Aorta (tissue), 5 donors: ENCODE results near the gene MAPK8. TPM values are rescaled to one million over a fixed set of nuclear protein-coding genes. Genes with fewer than 3 reads are reported as not detected.

Experiments used
- ATAC-seq: fragments of 200-7000 bp; cut with Tn5 transposase; one replicate; pipeline ENCODE4 v1.9.1; 2022; ENCODE audit warnings: moderate library complexity; ENCODE audit not compliant: low FRiP score
- DNase-seq, 2 donors: peaks; one replicate each; pipeline ENCODE4 v3.0.0-alpha.2; 2020
- H3K27ac ChIP-seq, 2 donors: one replicate each; pipeline ENCODE4 v1.5.1; 2013; ENCODE audit warnings: low read length in 2 of 2, mild to moderate bottlenecking in 2 of 2, moderate library complexity in 2 of 2, control low read depth in 1 of 2, inconsistent platforms in 1 of 2, low read depth in 1 of 2
- H3K27me3 ChIP-seq, 2 donors: one replicate each; pipeline ENCODE4 v1.6.1; 2013; ENCODE audit warnings: control low read depth in 1 of 2, low read length in 1 of 2, mild to moderate bottlenecking in 1 of 2, moderate library complexity in 1 of 2; ENCODE audit not compliant: insufficient read depth in 2 of 2, control insufficient read depth in 1 of 2
- H3K36me3 ChIP-seq, 2 donors: one replicate each; pipeline ENCODE4 v1.6.1; 2013; ENCODE audit warnings: control low read depth in 1 of 2, low read length in 1 of 2, mild to moderate bottlenecking in 1 of 2; ENCODE audit not compliant: insufficient read depth in 2 of 2, control insufficient read depth in 1 of 2
- H3K4me1 ChIP-seq, 2 donors: one replicate each; pipeline ENCODE4 v1.6.1; 2013; ENCODE audit warnings: low read length in 2 of 2, control low read depth in 1 of 2, mild to moderate bottlenecking in 1 of 2, moderate library complexity in 1 of 2; ENCODE audit not compliant: insufficient read depth in 2 of 2, control insufficient read depth in 1 of 2
- H3K4me3 ChIP-seq, 2 donors: one replicate each; pipeline ENCODE4 v1.5.1; 2013; ENCODE audit warnings: low read length in 2 of 2, control low read depth in 1 of 2, mild to moderate bottlenecking in 1 of 2
- H3K9me3 ChIP-seq: one replicate; pipeline ENCODE4 v1.6.1; 2013; ENCODE audit warnings: mild to moderate bottlenecking, low read length; ENCODE audit not compliant: control insufficient read depth
- WGBS, 2 donors: extraction: QIAGEN DNeasy Blood & Tissue Kit; methylation state at CpG; one replicate each; pipeline ENCODE4 v1.1.7; 2013; 5-methylcytosine and 5-hydroxymethylcytosine counted together
- intact Hi-C, 2 donors: fragments of 100-400 bp; cut with DNase I; formaldehyde crosslinking; loops; one replicate each; pipeline versions ENCODE4 v1.14.2 to v1.15.0; 2022
- polyA plus RNA-seq, 2 donors: library from polyadenylated mRNA; stranded (reverse); fragments of 200-250 nt; gene quantifications; one replicate each; pipeline ENCODE4 v1.2.3, GENCODE V29; 2013
- total RNA-seq, 2 donors: library from RNA; stranded (reverse); fragmentation: NEBNext Ultra II Directional; extraction: Animal tissue kit (Norgen Biotek cat#: 25700); gene quantifications; one replicate each; pipeline ENCODE4 v1.2.1, GENCODE V29; 2021
- donor health status: healthy with polysubstance abuse.
- donor health status: Bipolar disorder and iron deficiency.
- donor health status: DM: no; HTN: no; CAD: no.
- donor health status: DM: no; HTN: no; CAD: no.
- donor health status: DM: yes; HTN: yes; CAD: no.

The MAPK8 gene
- total and polyA plus RNA-seq, 4 donors = 7.8 to 38.9 (median 26.7) TPM

DNA sequence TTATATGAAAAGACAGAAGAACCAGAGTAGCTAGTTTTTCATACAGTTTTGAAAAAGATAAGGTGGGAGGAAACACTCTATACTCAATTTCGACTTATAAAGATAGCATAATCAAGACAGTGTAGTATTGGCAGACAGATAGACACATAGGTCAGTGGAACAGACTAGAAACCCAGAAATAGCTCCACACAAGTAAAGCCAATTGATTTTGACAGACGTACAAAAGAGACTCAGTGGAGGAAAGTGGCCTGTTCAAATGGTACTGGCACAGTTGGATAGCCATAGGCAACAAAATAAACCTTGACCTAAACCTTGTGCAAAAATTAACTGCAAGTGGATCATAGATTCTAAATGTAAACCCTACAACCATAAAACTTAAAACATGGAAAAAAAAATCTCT lies 46.8 kb downstream of the MAPK8 start:
- Histone ChIP-seq H3K27ac (no peak overlapping the region), H3K4me3 (no peak overlapping the region), H3K27me3 (no peaks in the 10 kb centered on the region), H3K4me1 (no peaks in the 10 kb centered on the region), H3K36me3 (no peaks in the 10 kb centered on the region), H3K9me3 (no peaks in the 10 kb centered on the region)
- 59 to 74% methylated on average over 2 of the region's 2 CpGs for WGBS, 2 donors
- no peak for ATAC-seq
- intact Hi-C loops = no loop called here
- no peak for DNase-seq

DNA sequence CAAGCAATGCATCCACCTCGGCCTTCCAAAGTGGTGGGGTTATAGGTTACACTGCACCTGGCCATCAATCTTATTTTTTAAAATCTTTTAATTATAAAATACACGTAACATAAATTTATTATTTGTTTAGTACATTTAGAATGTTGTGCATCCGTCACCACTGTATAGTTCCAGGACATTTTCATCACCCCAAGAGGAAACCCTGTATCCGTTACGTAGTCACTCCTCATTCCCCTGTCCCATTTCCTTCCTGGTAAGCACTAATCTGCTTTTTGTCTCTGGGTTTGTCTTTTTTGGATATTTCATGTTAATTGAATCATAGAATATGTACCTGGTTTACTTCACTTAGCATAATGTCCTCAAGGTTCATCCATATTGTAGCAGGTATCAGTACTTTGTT lies 51.2 kb downstream of the MAPK8 start:
- Histone ChIP-seq H3K27me3 (no peaks in the 10 kb centered on the region), H3K9me3 (no peaks in the 10 kb centered on the region), H3K4me3 (no peak overlapping the region), H3K27ac (no peak overlapping the region), H3K36me3 (no peaks in the 10 kb centered on the region), H3K4me1 (no peaks in the 10 kb centered on the region)
- ATAC-seq (no peak), DNase-seq (no peak)
- 97 to 99% methylated on average over 5 of the region's 5 CpGs for WGBS, 2 donors
- intact Hi-C loops = no loop called here

GRCh38 chr10:48358162-48358561 lies 51.7 kb downstream of the MAPK8 start:
- H3K9me3 ChIP-seq = no peaks in the 10 kb centered on the region

DNA sequence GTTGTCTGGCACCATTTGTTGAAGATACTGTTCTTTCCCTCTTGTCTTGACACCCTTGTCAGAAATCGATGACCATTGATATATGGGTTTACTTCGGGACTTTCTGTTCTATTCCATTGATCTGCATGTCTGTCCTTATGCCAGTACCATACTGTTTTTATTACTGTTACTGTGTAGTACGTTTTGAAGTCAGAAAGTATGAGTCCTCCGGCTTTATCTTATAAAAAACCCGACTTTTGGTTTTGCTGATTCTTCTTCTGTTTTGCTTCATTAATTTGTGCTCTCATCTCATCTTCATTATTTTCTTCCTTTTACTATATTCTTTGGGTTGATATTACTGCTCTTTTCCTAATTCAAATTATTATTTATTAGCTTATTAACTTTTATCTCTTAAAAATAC lies 52.4 kb downstream of the MAPK8 start:
- no peak overlapping the region for H3K27ac ChIP-seq
- DNase-seq = no peak
- no peaks in the 10 kb centered on the region for H3K27me3 ChIP-seq
- H3K36me3 ChIP-seq = no peaks in the 10 kb centered on the region
- H3K4me3 ChIP-seq = no peak overlapping the region
- WGBS, 2 donors = 86 to 92% methylated on average over 5 of the region's 5 CpGs
- no peak for ATAC-seq
- intact Hi-C loops = no loop called here
- H3K4me1 ChIP-seq = no peaks in the 10 kb centered on the region
- no peaks in the 10 kb centered on the region for H3K9me3 ChIP-seq

More at GRCh38 chr10:48358162-48358561, 51.7 kb downstream of the MAPK8 start:
- DNase-seq (no peak), ATAC-seq (no peak)
- Histone ChIP-seq H3K4me3 (no peak overlapping the region), H3K4me1 (no peaks in the 10 kb centered on the region), H3K36me3 (no peaks in the 10 kb centered on the region), H3K27ac (no peak overlapping the region), H3K27me3 (no peaks in the 10 kb centered on the region)
- intact Hi-C loops = no loop called here
- 92 to 93% methylated on average over 1 of the region's 1 CpG for whole genome bisulfite sequencing, 2 donors

DNA sequence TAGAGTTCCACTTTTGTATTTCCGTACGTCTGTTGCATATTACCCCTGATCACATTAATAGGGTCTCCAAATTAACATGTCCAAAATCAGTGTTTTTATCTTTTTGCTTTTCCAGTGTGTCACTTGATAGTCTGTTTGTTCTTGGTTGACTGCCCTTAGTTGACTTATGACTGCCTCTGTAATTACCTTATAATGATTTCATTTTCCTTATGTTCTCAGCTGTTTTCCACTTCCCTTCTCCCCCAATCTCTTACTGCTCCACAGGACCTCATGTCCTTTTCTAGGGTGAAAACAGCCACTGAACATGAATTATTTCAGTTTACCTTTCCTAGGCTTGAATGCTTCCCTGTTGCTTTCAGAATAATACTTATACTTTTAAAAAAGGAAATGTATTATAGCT lies 54.7 kb downstream of the MAPK8 start:
- WGBS, 2 donors = 85 to 89% methylated on average over 2 of the region's 2 CpGs
- no peaks in the 10 kb centered on the region for H3K4me1 ChIP-seq

DNA sequence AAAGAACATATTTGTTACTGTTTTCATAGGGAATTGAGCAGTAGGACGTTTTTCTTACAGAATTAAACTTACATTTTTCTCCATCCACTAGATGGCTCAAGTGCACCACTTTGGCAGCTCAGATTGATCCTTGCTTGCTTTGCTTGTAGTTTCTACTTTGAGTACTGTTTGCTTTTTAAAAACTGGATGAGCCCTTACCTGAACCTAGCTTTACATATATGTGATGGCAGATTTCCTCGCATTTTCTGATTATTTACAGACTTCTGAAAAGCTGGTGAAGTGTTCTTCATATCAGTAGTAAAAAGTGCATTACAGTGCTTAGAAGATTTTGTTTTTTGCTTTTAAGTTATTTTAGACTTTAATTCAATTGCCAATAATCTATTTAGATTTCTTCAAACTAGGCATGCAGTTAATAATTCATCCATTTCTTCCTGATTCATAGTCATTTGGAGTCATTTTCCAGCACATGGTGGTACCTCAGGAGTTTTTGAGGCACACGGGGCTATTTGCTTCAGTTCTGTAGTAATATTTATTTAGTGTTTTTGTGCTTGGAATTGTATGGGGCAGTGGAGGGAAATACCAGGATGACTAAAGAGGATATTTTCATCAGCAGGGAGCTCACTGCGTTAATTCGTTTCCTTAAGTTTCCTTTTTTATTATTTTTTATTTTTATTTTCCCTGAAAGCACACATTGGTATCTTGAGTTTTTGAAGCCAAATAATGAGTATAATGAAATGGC lies 57.3 kb downstream of the MAPK8 start:
- ATAC-seq (no peak), DNase-seq (no peak)
- Histone ChIP-seq H3K9me3 (no peaks in the 10 kb centered on the region), H3K4me1 (peaks cover 0 to 1% of the 10 kb centered on the region in 2 donors), H3K36me3 (no peaks in the 10 kb centered on the region), H3K27me3 (no peaks in the 10 kb centered on the region), H3K27ac (no peak overlapping the region), H3K4me3 (no peak overlapping the region)
- 9% methylated on average over 5 of the region's 5 CpGs for WGBS, 2 donors
- intact Hi-C loops = loop anchor here (1.0 to 10.0 kb wide), 8 partner anchors 141 to 801 kb away; partner anchors contain the start of gene ARHGAP22 (in 1 of the 2)

More for the DNA sequence above, 54.7 kb downstream of the MAPK8 start:
- Histone ChIP-seq H3K4me3 (no peak overlapping the region), H3K36me3 (no peaks in the 10 kb centered on the region), H3K27me3 (no peaks in the 10 kb centered on the region), H3K27ac (no peak overlapping the region), H3K9me3 (no peaks in the 10 kb centered on the region)
- DNase-seq (no peak), ATAC-seq (no peak)
- intact Hi-C loops = loop anchor here (5.0 to 10.0 kb wide), 7 partner anchors 144 to 804 kb away; partner anchors contain the start of gene ARHGAP22 (in 1 of the 2)

DNA sequence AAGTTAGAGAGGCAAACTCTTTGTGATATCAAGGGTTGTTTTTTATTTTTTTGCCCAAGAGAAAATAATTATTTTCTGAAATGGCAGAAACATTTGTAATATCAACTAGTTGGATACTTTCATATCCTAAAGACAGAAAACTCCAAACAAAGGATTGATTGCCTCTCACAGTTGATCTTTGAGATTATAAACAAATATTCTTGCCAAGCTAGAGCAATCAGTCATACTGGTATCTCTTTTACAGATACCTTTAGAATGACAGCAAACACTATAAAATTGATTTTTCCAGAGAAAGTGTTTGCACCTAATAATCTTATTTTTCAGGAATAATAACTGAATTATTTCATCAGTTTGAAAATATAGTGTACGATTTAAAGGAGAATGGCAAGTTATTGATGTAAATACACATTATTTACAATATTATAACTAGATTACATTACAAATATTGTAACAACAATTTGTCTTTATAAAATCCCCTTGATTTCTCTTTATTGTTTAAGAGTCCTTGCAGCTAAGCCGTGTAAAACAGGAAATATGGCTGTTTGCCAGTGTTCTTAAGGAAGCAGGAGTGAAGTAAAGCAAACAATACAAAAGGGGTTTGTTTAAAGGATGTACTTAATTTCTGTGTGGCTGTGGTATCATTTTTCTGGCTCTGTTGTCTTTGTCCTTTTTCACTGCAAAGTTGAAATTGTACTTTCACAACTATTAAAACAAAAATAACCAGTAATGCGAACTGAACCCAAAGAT lies 58.4 kb downstream of the MAPK8 start:
- WGBS, 2 donors = 42 to 49% methylated on average over 3 of the region's 3 CpGs

DNA sequence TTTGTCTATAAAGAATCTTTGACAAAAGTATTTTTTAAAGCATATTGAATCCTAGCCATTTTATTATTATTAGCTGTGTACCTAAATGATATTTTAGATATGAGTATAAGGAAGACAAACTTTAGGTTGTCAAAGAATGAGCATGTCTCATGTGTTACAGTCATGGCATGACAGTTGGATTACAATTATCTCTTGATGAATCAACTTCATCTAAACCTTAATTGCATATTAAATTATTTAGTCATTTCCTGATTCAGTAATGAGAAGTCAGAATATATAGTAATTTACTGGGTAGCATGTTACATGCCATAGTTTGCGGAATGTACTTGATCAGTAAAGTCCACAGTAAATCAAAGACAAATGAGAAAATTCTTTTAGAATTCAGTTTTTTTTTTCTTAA lies 59.2 kb downstream of the MAPK8 start:
- intact Hi-C loops = loop anchor here (10.0 kb wide), 4 partner anchors 139 to 799 kb away; no protein-coding TSS in a partner anchor
- DNase-seq (no peak), ATAC-seq (no peak)
- Histone ChIP-seq H3K36me3 (no peaks in the 10 kb centered on the region), H3K27me3 (no peaks in the 10 kb centered on the region), H3K4me3 (no peak overlapping the region), H3K9me3 (no peaks in the 10 kb centered on the region), H3K4me1 (peaks cover 0 to 1% of the 10 kb centered on the region in 2 donors), H3K27ac (no peak overlapping the region)
- WGBS, 2 donors = 98% methylated on average over 1 of the region's 1 CpG

More for the DNA sequence above, 58.4 kb downstream of the MAPK8 start:
- Histone ChIP-seq H3K36me3 (no peaks in the 10 kb centered on the region), H3K4me1 (peaks cover 0 to 1% of the 10 kb centered on the region in 2 donors), H3K9me3 (no peaks in the 10 kb centered on the region), H3K4me3 (no peak overlapping the region), H3K27ac (no peak overlapping the region), H3K27me3 (no peaks in the 10 kb centered on the region)
- intact Hi-C loops = loop anchor here (5.0 to 10.0 kb wide), 7 partner anchors 140 to 800 kb away; partner anchors contain the start of gene ARHGAP22 (in 1 of the 2)
- DNase-seq = no peak
- no peak for ATAC-seq
